ENCODE measurements around the gene COL5A1.

DNA sequence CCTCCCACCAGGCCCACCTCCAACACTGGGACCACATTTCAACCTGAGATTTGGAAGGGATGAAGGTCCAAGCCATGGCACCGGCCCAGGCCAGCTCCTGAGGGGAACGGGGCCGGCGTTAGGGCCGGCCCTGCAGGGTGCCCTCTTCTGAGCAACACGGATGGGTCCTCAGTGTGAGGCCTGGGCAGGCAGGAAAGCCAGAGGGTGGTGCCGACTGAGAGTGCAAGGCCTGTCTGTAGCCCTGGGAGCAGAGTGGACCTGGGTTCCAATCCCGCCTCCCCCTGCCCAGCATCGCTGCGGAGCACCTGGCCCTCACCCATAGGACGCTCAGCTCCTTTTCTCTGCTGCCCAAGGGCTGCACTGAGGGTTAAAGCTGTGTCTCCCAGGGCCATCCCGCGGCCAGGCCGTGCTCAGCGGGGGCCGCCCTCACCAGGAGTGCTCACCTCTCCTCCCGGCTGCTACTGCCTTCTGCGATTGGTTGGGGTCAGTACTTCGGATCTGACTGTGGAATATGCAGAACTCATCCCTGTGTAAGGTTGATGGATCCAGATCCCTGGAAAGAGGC lies 194.9 kb downstream of the COL5A1 start:
- TF ChIP-seq, protein P1, sequence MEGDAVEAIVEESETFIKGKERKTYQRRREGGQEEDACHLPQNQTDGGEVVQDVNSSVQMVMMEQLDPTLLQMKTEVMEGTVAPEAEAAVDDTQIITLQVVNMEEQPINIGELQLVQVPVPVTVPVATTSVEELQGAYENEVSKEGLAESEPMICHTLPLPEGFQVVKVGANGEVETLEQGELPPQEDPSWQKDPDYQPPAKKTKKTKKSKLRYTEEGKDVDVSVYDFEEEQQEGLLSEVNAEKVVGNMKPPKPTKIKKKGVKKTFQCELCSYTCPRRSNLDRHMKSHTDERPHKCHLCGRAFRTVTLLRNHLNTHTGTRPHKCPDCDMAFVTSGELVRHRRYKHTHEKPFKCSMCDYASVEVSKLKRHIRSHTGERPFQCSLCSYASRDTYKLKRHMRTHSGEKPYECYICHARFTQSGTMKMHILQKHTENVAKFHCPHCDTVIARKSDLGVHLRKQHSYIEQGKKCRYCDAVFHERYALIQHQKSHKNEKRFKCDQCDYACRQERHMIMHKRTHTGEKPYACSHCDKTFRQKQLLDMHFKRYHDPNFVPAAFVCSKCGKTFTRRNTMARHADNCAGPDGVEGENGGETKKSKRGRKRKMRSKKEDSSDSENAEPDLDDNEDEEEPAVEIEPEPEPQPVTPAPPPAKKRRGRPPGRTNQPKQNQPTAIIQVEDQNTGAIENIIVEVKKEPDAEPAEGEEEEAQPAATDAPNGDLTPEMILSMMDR (IDR thresholded peaks at IDR 0.05): no peak
- no peak for TF ChIP-seq POLR2A (IDR thresholded peaks at IDR 0.05)

All from Peyer's patch (tissue), 4 donors.